ENCODE measurements around the gene CHD5. TPM values are rescaled to one million over a fixed set of nuclear protein-coding genes. Genes with fewer than 3 reads are reported as not detected.

The CHD5 gene
- total RNA-seq, 2 donors from 2014 or later: 0.47 to 0.59 TPM

DNA sequence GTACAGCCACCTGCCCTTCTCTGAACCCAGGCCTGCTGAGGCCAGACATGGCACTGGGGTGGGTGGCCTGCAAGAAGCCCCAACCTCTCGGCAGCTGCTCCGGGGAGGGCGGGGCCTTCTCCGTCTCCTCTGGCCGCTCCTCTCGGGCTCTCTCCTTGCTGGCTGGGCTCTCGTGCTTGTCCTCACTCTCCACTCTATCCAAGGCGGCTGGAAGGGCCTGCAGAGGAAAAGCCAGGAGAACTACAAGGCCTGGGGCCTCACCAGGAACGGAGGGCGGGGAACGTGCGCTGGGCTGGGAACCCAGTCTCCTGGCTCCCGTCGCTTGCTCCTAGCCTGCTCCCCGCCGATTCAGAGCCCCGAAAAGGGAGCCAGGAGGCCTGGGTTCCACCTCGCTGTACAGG, 59.1 kb downstream of the CHD5 start:
- Mint-ChIP-seq H3K36me3 (peaks cover 0 to 9% of the 10 kb centered on the region in 2 donors), H3K9me3 (peaks cover 5 to 15% of the 10 kb centered on the region in 2 donors), H3K27ac (no peak overlapping the region)
- no peak for ATAC-seq
- DNase-seq (ENCODE audit: low spot score in 2 of 2): no peak

DNA sequence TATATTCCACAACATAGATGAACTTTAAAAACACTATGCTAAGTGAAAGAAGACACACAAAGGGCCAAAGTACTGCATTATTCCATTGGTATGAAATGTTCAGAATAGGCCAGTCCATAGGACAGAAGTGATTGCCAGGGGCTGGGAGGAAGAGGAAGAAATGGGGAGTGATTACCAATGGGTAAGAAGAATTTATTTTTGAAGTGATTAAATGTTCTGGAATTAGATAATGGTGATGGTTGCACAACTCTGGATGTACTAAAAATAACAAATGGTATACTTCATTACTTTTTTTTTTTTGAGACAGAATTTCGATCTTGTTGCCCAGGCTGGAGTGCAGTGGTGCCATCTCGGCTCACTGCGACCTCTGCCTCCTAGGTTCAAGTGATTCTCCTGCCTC, 61.7 kb downstream of the CHD5 start:
- no peak overlapping the region for H3K27ac Mint-ChIP-seq
- peaks cover 0 to 9% of the 10 kb centered on the region in 2 donors for H3K36me3 Mint-ChIP-seq
- DNase-seq (ENCODE audit: low spot score in 2 of 2) (no peak), ATAC-seq (no peak)
- H3K9me3 Mint-ChIP-seq: peaks cover 5 to 15% of the 10 kb centered on the region in 2 donors

DNA sequence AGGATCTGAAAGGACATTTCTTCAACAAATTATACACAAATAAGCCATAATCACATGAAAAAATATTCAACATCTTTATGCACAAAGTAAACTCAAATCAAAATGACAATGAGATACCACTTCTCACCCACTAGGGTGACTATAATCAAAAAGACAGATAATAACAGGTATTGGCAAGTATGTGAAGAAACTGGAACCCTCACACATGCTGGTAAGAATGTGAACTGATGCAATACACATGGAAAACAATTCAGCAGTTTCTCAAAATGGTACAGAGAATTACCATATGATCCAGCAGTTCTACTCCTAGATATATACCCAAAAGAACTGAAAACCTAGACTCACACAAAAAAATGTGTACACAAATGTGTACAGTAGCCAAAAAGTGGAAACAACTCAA, 62.5 kb downstream of the CHD5 start:
- DNase-seq (ENCODE audit: low spot score in 2 of 2) (no peak), ATAC-seq (no peak)
- H3K9me3 Mint-ChIP-seq: peaks cover 5 to 15% of the 10 kb centered on the region in 2 donors
- peaks cover 0 to 9% of the 10 kb centered on the region in 2 donors for H3K36me3 Mint-ChIP-seq
- H3K27ac Mint-ChIP-seq: no peak overlapping the region

DNA sequence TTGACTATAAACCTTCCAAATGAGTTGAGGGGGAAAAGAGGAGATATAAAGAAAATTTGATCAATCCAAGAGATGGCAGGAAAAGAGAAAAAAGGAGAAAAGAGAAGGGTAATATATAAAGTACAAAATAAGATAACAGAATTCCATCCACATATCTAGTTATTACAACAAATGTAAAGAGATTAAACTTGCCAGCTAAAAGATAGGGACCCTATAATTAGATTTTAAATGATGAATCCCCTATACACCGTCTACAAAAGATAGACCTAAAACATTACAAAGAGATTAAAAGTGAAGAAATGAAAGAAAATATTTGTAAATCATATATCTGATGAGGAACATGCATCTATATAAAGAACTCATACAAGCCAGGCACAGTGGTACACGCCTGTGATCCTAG, 63.1 kb downstream of the CHD5 start:
- no peak overlapping the region for H3K27ac Mint-ChIP-seq
- no peak for DNase-seq (ENCODE audit: low spot score in 2 of 2)
- peaks cover 5 to 15% of the 10 kb centered on the region in 2 donors for H3K9me3 Mint-ChIP-seq
- H3K36me3 Mint-ChIP-seq: peaks cover 0 to 9% of the 10 kb centered on the region in 2 donors
- ATAC-seq: no peak

DNA sequence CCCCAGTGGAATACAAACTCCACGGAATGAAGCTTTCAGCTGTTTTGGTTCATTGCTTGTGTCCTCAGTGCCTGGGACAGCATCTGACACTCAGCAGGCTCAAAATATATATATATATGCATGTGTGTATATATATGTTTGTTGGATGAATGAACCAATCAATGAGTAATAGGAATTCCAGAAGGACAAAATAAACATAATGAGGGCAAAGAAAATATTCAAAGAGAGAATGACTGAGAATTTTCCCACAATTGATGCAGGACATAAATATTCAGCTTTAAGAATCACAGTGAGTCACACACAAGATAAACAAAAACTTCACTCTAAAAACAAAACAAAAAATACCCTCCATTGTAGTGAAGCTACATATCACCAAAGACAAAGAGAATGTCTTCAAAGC, 64.0 kb downstream of the CHD5 start:
- ATAC-seq (no peak), DNase-seq (ENCODE audit: low spot score in 2 of 2) (no peak)
- peaks cover 5 to 15% of the 10 kb centered on the region in 2 donors for H3K9me3 Mint-ChIP-seq
- no peak overlapping the region for H3K27ac Mint-ChIP-seq
- H3K36me3 Mint-ChIP-seq: peaks cover 0 to 9% of the 10 kb centered on the region in 2 donors

DNA sequence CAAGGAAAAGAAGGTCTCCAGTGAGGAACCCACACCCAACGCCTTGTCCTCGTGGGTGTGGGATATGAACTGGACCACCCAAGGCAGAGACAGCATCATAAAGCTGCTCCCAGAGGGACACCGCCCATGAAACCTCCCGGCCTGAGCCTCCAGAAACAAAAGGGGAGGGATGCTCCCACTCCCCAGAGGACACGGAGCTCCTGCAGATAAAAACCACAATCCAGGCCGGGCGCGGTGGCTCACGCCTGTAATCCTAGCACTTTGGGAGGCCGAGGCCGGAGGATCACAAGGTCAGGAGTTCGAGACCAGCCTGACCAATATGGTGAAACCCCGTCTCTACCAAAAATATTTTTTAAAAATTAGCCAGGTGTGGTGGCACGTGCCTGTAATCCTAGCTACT, 66.4 kb downstream of the CHD5 start:
- H3K27ac Mint-ChIP-seq: no peak overlapping the region
- peaks cover 0 to 9% of the 10 kb centered on the region in 2 donors for H3K36me3 Mint-ChIP-seq
- H3K9me3 Mint-ChIP-seq: peaks cover 5 to 15% of the 10 kb centered on the region in 2 donors
- ATAC-seq (no peak), DNase-seq (ENCODE audit: low spot score in 2 of 2) (no peak)

DNA sequence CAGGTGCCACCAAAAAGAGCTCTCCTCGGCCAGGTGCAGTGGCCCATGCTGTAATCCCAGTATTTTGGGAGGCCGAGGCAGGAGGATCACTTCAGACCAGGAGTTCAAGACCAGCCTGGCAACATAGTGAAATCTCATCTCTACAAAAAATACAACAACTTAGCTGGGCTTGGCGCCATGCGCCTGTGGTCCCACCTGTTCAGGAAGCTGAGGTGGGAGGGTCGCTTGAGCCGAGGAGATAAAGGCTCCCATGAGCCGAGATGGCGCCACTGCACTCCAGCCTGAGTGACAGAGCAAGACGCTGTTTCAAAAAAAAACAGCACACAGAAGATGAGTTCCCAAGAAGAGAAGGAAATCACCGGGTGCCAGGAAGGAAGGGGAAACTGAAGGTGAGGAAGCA, 67.0 kb downstream of the CHD5 start:
- ATAC-seq (no peak), DNase-seq (ENCODE audit: low spot score in 2 of 2) (no peak)
- Mint-ChIP-seq H3K27ac (no peak overlapping the region), H3K36me3 (peaks cover 0 to 9% of the 10 kb centered on the region in 2 donors), H3K9me3 (peaks cover 5 to 11% of the 10 kb centered on the region in 2 donors)

DNA sequence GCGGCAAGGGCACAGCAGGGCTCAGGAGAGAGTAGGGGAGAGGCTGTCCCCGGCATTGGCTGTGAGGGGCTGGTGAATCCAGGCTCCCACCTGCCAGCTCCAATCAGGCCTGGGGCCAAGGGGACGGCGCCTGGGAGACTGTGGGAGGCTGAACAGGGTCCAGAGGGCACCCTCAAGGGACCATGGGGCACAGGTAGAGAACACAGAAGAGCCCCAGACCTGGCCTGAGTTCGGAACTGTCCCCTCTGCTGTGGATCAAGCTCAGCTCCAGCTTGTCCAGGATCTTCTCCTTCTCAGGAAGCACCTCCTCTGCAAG, 67.5 kb downstream of the CHD5 start:
- Mint-ChIP-seq H3K36me3 (peaks cover 0 to 9% of the 10 kb centered on the region in 2 donors), H3K27ac (no peak overlapping the region)
- no peak for ATAC-seq

DNA sequence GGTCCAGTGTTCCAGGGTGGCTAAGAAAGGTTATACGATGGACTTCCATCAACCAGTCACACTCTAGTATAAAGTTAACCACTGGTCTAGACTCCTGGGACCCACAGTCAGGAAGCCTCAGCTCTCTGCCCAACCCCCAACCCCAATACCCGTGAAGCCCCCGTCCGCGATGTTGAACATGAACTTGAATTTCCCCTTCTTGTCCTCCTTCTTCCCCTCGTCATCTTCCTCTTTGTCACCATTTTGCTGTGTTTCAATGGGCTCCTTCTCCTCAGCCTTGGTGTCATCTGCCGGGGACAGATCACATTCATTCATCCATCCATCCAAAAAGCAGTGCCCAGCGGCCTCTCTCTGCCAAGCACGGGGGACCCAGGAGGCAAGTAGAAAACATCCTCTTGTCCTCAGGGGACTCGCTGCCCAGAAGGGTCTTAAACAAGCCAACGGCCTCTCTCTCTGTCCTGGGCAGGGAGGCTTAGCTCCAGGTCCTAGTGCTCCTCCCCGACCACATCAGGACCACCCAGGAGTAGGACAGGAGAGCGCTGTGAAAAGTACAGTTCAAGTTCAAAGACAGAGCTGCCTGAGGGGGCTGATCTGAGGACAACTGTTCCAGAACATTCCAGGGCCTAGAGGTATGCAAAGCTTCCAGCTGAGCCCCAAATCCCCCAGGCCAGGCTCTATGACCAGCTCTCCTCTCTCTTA, 68.0 kb downstream of the CHD5 start:
- Mint-ChIP-seq H3K27ac (peak overlapping the region in 1 of 2 donors; percentile 13), H3K36me3 (peaks cover 0 to 9% of the 10 kb centered on the region in 2 donors), H3K9me3 (peaks cover 5 to 12% of the 10 kb centered on the region in 2 donors)
- no peak for ATAC-seq
- no peak for DNase-seq (ENCODE audit: low spot score in 2 of 2)

More for the DNA sequence above, 67.5 kb downstream of the CHD5 start:
- no peak for DNase-seq (ENCODE audit: low spot score in 2 of 2)
- peaks cover 5 to 10% of the 10 kb centered on the region in 2 donors for H3K9me3 Mint-ChIP-seq

DNA sequence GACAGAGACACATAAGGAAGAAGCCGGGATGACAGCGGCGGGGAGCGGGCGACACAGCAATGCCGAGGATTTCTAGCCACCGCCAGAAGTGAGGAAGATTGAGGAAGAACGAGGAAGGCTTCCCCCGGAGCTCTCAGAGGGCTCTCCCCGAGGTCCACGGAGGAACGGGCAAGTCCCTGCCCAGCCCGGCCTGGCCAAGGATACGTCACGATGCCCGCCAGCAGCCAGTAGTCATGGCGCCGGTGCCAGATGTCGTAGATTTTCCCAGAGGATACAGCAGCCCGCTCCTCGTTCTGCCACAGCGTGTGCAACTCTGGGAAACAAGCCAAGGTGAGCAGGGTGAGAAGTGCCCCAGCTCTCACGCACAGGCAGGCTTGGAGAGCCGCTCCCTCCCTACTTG, 68.5 kb downstream of the CHD5 start:
- Mint-ChIP-seq H3K36me3 (peaks cover 0 to 5% of the 10 kb centered on the region in 2 donors), H3K27ac (peak overlapping the region in 1 of 2 donors; percentile 17), H3K9me3 (peaks cover 0 to 7% of the 10 kb centered on the region in 2 donors)
- DNase-seq (ENCODE audit: low spot score in 2 of 2) (no peak), ATAC-seq (no peak)

DNA sequence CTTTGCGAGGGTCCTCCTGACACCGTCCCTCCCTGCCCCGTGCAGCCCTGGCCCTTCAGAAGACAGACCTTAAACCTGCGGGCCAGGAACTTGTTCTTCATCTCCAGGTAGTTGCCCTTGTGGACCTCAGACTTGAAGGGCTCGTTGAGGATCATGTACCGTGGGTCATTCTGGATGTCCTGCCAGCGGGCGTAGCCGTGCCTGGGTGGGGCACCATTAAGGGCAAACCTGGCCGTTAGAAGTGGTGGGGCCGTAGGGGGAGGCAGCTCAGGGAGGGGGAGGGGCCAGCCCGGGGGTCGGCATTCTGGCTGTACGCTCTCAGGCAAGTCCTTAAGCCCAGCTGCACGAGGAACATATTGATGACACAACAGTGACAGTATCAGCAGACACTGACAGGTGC, 69.8 kb downstream of the CHD5 start:
- DNase-seq (ENCODE audit: low spot score in 2 of 2) (no peak), ATAC-seq (no peak)
- Mint-ChIP-seq H3K9me3 (peaks cover 0 to 4% of the 10 kb centered on the region in 2 donors), H3K27ac (no peak overlapping the region), H3K36me3 (no peaks in the 10 kb centered on the region)

DNA sequence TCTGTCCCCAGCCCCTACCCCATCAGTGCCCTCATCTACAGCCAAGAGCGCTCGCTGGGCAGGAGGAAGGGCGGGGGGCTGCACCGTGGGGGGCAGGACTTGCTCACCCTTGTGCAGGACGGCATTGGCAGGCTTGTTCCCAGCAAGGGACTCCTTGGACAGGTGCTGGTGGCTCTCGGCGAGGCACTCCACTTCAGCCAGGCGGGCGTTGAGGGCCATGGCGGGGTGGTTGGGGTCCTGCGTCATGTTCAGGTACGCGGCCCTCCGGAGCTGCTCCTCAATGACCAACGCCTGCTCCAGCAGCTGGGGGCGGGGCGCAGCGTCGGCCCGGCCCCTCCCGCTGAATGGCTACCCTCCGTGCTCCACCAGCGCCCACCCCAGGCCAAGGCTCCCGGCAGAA, 70.4 kb downstream of the CHD5 start:
- no peaks in the 10 kb centered on the region for H3K36me3 Mint-ChIP-seq
- no peak overlapping the region for H3K27ac Mint-ChIP-seq
- no peak for DNase-seq (ENCODE audit: low spot score in 2 of 2)
- no peak for ATAC-seq
- H3K9me3 Mint-ChIP-seq: peaks cover 0 to 4% of the 10 kb centered on the region in 2 donors

DNA sequence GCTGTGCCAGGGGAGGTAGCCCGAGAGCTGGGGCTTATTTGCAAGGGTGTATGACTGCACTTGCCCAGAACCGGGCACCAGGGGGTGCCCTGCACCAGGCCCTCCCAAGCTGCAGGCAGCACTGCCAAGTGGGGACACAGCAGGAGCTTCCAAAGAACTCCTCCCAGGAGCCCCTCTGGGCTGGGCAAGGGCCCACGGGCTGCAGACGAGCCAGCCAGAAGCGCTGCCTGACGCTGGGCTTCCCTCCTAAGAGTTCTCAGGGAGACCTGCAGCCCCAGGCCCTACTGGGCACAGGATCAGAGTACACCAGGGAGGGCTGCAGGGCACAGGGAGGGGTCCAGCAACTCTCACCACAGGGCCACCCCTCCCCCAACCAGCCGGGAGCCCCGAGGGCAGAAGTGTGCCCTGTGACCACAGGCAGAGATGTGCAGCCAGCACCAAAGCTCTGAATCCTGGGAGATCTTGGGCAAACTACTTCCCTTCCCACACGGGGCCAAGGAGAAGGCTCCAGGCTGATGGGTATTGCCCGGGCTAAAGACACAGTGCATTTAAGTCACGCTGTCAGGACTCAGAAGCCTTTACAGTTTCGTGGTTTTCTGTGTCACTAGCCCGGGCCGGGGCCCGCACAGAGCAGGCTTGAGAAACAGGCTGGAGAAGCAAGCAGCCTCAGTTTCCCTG, 71.0 kb downstream of the CHD5 start:
- ATAC-seq (peak; percentile 73 to 89), DNase-seq (ENCODE audit: low spot score in 2 of 2) (peak in 1 of 2 donors; percentile 58)
- H3K9me3 Mint-ChIP-seq: peaks cover 0 to 4% of the 10 kb centered on the region in 2 donors
- H3K36me3 Mint-ChIP-seq: no peaks in the 10 kb centered on the region
- H3K27ac Mint-ChIP-seq: no peak overlapping the region

DNA sequence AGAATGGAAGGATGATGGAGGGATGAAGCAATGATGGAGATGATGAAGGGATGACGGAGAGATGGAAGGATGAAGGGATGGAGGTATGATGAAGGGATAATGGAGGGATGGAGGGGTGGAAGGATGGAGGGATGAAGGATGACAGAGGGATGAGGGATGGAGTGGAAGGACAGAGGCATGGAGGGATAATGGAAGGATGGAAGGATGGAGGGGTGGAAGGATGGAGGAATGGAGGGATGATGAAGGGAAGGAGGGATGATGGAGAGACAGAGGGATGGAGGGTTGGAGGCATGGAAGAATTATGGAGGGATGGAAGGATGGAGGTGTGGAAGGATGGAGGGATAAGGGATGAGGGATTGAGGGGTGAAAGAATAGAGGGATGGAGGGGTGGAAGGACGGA, 71.6 kb downstream of the CHD5 start:
- peaks cover 0 to 4% of the 10 kb centered on the region in 2 donors for H3K9me3 Mint-ChIP-seq
- DNase-seq (ENCODE audit: low spot score in 2 of 2) (no peak), ATAC-seq (no peak)
- no peak overlapping the region for H3K27ac Mint-ChIP-seq
- H3K36me3 Mint-ChIP-seq: no peaks in the 10 kb centered on the region

DNA sequence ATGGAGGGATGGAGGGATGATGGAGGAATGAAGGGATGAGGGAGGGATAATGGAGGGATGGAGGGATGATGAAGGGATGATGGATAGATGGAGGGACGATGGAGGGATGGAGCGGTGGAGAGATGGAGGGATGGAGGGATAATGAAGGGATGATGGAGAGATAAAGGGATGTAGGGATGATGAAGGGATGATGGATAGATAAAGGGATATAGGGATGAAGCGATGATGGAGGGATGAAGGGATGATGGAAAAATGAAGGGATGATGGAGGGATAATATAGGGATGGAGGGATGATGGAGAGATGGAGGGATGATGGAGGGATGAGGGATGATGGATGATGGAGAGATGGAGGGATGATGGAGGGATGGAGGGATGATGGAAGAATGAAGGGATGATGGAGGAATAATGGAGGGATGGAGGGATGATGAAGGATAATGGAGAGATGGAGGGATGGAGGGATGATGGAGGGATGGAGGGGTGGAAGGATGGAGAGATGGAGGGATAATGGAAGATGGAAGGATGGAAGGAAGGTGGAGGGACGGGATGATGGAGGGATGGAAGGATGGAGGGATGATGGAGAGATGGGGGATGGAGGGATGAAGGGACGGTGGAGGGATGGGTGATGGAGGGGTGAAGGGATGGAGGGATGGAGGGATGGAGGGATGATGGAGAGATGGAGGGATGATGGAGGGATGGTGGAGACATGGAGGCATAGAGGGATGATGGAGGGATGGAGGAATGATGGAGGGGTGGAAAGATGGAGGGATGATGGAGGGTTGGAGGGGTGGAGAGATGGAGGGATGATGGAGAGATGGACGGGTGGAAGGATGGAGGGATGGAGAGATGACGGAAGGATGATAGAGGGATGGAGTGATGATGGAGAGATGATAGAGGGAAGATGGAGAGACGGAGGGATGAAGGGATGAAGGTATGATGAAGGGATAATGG, 72.4 kb downstream of the CHD5 start:
- Mint-ChIP-seq H3K9me3 (peaks cover 0 to 4% of the 10 kb centered on the region in 2 donors), H3K27ac (no peak overlapping the region), H3K36me3 (no peaks in the 10 kb centered on the region)
- ATAC-seq: no peak
- no peak for DNase-seq (ENCODE audit: low spot score in 2 of 2)

DNA sequence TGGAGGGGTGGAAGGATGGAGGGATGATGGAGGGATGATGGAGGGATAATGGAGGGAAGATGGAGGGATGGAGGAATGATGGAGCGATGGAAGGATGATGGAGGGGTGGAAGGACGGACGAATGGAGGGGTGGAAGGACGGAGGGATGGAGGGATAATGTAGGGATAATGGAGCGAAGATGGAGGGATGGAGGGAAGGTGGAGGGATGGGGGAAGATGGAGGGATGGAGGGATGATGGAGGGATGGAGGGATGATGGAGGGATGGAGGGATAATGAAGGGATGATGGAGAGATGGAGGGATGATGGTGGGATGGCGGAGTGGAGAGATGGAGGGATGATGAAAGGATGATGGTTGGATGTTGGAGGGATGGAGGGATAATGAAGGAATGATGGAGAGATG, 73.1 kb downstream of the CHD5 start:
- DNase-seq (ENCODE audit: low spot score in 2 of 2) (no peak), ATAC-seq (no peak)
- Mint-ChIP-seq H3K36me3 (no peaks in the 10 kb centered on the region), H3K27ac (no peak overlapping the region), H3K9me3 (peaks cover 0 to 4% of the 10 kb centered on the region in 2 donors)

DNA sequence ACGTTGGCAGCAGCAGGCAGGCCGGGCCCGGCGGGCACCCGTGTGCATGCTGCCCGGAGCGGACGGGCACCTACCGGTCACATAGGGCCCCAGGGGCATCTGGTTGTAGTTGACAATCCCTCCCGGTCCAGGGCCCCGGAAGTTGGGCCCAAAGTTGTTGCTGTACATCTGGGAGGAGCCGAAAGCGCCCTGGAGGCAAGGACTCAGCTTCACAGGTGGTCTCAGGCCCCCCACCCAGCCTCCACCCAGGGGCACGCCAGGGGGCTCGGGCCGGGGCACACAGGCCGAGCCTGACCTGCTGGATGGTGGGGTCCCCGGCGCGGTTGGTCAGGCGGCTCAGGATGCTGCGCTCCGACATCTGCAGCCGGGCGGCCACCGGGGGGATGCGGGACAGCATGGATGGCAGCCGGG, 73.8 kb downstream of the CHD5 start:
- Mint-ChIP-seq H3K9me3 (peaks cover 0 to 4% of the 10 kb centered on the region in 2 donors), H3K27ac (no peak overlapping the region), H3K36me3 (no peaks in the 10 kb centered on the region)
- DNase-seq (ENCODE audit: low spot score in 2 of 2) (no peak), ATAC-seq (no peak)

Measured in activated naive CD4-positive, alpha-beta T cell treated with anti-CD3 and anti-CD28 coated beads, Interleukin-2, amount 50 U/mL, for 72 hours (primary cell).